Suprapubic skin (tissue), 4 donors: ENCODE measurements around the gene MAPK14. TPM values are rescaled to one million over a fixed set of nuclear protein-coding genes. Genes with fewer than 3 reads are reported as not detected.

Experiments
- DNase-seq, 2 donors: peaks; one replicate each; pipeline ENCODE4 v3.0.0-alpha.2; 2019; ENCODE audit warnings: low spot score in 2 of 2
- H3K27ac ChIP-seq: fragments of 200-600 bp; sonication (generic); one replicate; pipeline ENCODE4 v1.5.1; 2019
- H3K27me3 ChIP-seq: fragments of 200-600 bp; sonication (generic); one replicate; pipeline ENCODE4 v1.5.1; 2019
- H3K36me3 ChIP-seq: fragments of 200-600 bp; sonication (generic); one replicate; pipeline ENCODE4 v1.5.1; 2019
- H3K4me1 ChIP-seq: fragments of 200-600 bp; sonication (generic); one replicate; pipeline ENCODE4 v1.5.1; 2019
- H3K4me3 ChIP-seq: fragments of 200-600 bp; sonication (generic); one replicate; pipeline ENCODE4 v1.5.1; 2019; ENCODE audit warnings: mild to moderate bottlenecking
- H3K9me3 ChIP-seq: fragments of 200-600 bp; sonication (generic); one replicate; pipeline ENCODE4 v1.5.1; 2019
- CTCF ChIP-seq, 2 donors: fragments of 200-600 bp in 1 of 2; fragments of 450-650 bp in 1 of 2; sonication (generic) in 1 of 2; IDR thresholded peaks; one replicate each; pipeline ENCODE4 v1.5.1; 2016 to 2019; ENCODE audit warnings: antibody characterized with exemption in 2 of 2, mild to moderate bottlenecking in 1 of 2, moderate library complexity in 1 of 2
- EP300 ChIP-seq: sonication (generic); formaldehyde crosslinking; IDR thresholded peaks from one replicate; pipeline ENCODE4 v1.6.1; 2017; ENCODE audit warnings: antibody characterized with exemption
- POLR2A ChIP-seq, 2 donors: fragments of 450-650 bp; IDR thresholded peaks; one replicate each; pipeline ENCODE4 v1.6.1; 2017; ENCODE audit warnings: antibody characterized with exemption in 2 of 2, mild to moderate bottlenecking in 2 of 2, moderate library complexity in 2 of 2
- POLR2AphosphoS5 ChIP-seq, 3 donors: sonication (generic); formaldehyde crosslinking; IDR thresholded peaks; one replicate each; pipeline ENCODE4 v1.6.1; 2017; ENCODE audit warnings: antibody characterized with exemption in 3 of 3
- WGBS: methylation state at CpG from one replicate; pipeline ENCODE4 v1.1.5; 2018; 5-methylcytosine and 5-hydroxymethylcytosine counted together
- total RNA-seq, 4 donors: library from RNA; depleted of rRNA; stranded (reverse); fragments of >200 nt; gene quantifications; one replicate each; pipeline ENCODE4 v1.1.0, GENCODE V29; 2016

Gene MAPK14
- total RNA-seq, 4 donors from 2014 or later, result 51.7 to 105 (median 57.8) TPM

- Histone ChIP-seq H3K27me3 (no peaks in the 10 kb centered on the region), H3K9me3 (no peaks in the 10 kb centered on the region), H3K27ac (no peak overlapping the region), H3K36me3 (peaks cover 28% of the 10 kb centered on the region), H3K4me3 (no peak overlapping the region), H3K4me1 (peaks cover 6% of the 10 kb centered on the region)
- 90% methylated on average over 4 of the region's 4 CpGs for WGBS
- DNase-seq, result no peak
- no peak for TF ChIP-seq CTCF (IDR thresholded peaks at IDR 0.05)
These were observed 114.4 kb downstream of the MAPK14 start for GRCh38 chr6:36141961-36142360.

GRCh38 chr6:36142971-36143838 lies 115.6 kb downstream of the MAPK14 start:
- H3K4me3 ChIP-seq, result no peak overlapping the region
- H3K27ac ChIP-seq, result no peak overlapping the region
- TF ChIP-seq CTCF (IDR thresholded peaks at IDR 0.05), result no peak
- TF ChIP-seq POLR2A (IDR thresholded peaks at IDR 0.05), result no peak
- no peak for TF ChIP-seq POLR2AphosphoS5 (IDR thresholded peaks at IDR 0.05)
- TF ChIP-seq EP300, result no peak
- peaks cover 21% of the 10 kb centered on the region for H3K36me3 ChIP-seq
- H3K9me3 ChIP-seq, result no peaks in the 10 kb centered on the region
- H3K4me1 ChIP-seq, result peaks cover 6% of the 10 kb centered on the region
- DNase-seq, result no peak
- no peaks in the 10 kb centered on the region for H3K27me3 ChIP-seq
- whole genome bisulfite sequencing, result 59% methylated on average over 13 of the region's 13 CpGs

- peaks cover 16% of the 10 kb centered on the region for H3K4me1 ChIP-seq
- no peaks in the 10 kb centered on the region for H3K36me3 ChIP-seq
- H3K9me3 ChIP-seq, result no peaks in the 10 kb centered on the region
- no peaks in the 10 kb centered on the region for H3K27me3 ChIP-seq
- WGBS, result 94% methylated on average over 4 of the region's 4 CpGs
- no peak for DNase-seq
- H3K4me3 ChIP-seq, result no peak overlapping the region
- H3K27ac ChIP-seq, result no peak overlapping the region
- TF ChIP-seq EP300 (no peak), CTCF (IDR thresholded peaks at IDR 0.05) (no peak), POLR2AphosphoS5 (IDR thresholded peaks at IDR 0.05) (no peak), POLR2A (IDR thresholded peaks at IDR 0.05) (no peak)
These were observed 117.9 kb downstream of the MAPK14 start for GRCh38 chr6:36145495-36145894.

GRCh38 chr6:36147294-36147693 lies 119.7 kb downstream of the MAPK14 start:
- Histone ChIP-seq H3K4me3 (no peak overlapping the region), H3K27me3 (no peaks in the 10 kb centered on the region), H3K27ac (no peak overlapping the region), H3K4me1 (peaks cover 26% of the 10 kb centered on the region), H3K36me3 (no peaks in the 10 kb centered on the region), H3K9me3 (no peaks in the 10 kb centered on the region)
- DNase-seq, result no peak
- 99% methylated on average over 3 of the region's 3 CpGs for WGBS
- TF ChIP-seq EP300, result no peak
- no peak for TF ChIP-seq POLR2A (IDR thresholded peaks at IDR 0.05)
- TF ChIP-seq CTCF (IDR thresholded peaks at IDR 0.05), result no peak
- TF ChIP-seq POLR2AphosphoS5 (IDR thresholded peaks at IDR 0.05), result no peak

GRCh38 chr6:36149476-36149875 lies 121.9 kb downstream of the MAPK14 start:
- Histone ChIP-seq H3K9me3 (no peaks in the 10 kb centered on the region), H3K27ac (peak overlapping the region; percentile 54), H3K36me3 (no peaks in the 10 kb centered on the region), H3K4me1 (peaks cover 27% of the 10 kb centered on the region), H3K27me3 (no peaks in the 10 kb centered on the region), H3K4me3 (no peak overlapping the region)
- DNase-seq, result no peak
- TF ChIP-seq POLR2A (IDR thresholded peaks at IDR 0.05) (no peak), EP300 (no peak)
